Caco-2 (cell line): ENCODE results near the gene XPC. TPM values are rescaled to one million over a fixed set of nuclear protein-coding genes. Genes with fewer than 3 reads are reported as not detected.
"Not testable (repeated sequence)": the region's sequence is repeated elsewhere in the genome, so short reads cannot be mapped to it uniquely, and the experiment has no call there.

Experiments used
- BruUV-seq: library from RNA; stranded (reverse); fragments of 400-500 nt; replicated peaks from 2 replicates; lab custom pipeline; 2021; lab: Mats Ljungman, UMichigan
- CTCF ChIA-PET: fragments of 300-600 bp; sonication (Branson Sonifier 250); formaldehyde crosslinking; loops from one replicate; lab custom pipeline; 2022; ENCODE audit warnings: antibody characterized with exemption; lab: Charles Lee
- POLR2A ChIA-PET: fragments of 300-600 bp; sonication (Branson Sonifier 250); formaldehyde crosslinking; loops from one replicate; lab custom pipeline; 2022; ENCODE audit warnings: antibody characterized with exemption; lab: Charles Lee
- DNase-seq, 2 experiments: peaks; one replicate each; pipeline versions ENCODE4 v3.0.0 to v3.0.0-alpha.2; 2020 to 2022
- H3K27me3 ChIP-seq: replicated peaks from 2 replicates; pipeline ENCODE4 v1.6.0; 2011; ENCODE audit warnings: low read length; ENCODE audit not compliant: control insufficient read depth, insufficient read depth
- H3K36me3 ChIP-seq: 2 replicates; pipeline ENCODE4 v1.5.1; 2011; ENCODE audit warnings: low read length; ENCODE audit not compliant: control insufficient read depth, insufficient read depth
- H3K4me1 ChIP-seq: fragments of 250-450 bp; sonication (Bioruptor Pico); 2 replicates; pipeline ENCODE4 v1.5.1; 2020; ENCODE audit warnings: mild to moderate bottlenecking
- H3K4me3 ChIP-seq: 2 replicates; pipeline ENCODE4 v1.5.1; 2011; ENCODE audit warnings: low read depth, mild to moderate bottlenecking, control low read depth, low read length
- H3K9me3 ChIP-seq: fragments of 250-450 bp; sonication (Bioruptor Pico); 2 replicates; pipeline ENCODE4 v1.5.1; 2020; ENCODE audit warnings: mild to moderate bottlenecking, moderate library complexity
- H3K27ac Mint-ChIP-seq: one replicate; pipeline ENCODE4 v1.8.0; 2022; ENCODE audit warnings: mixed read lengths; ENCODE audit not compliant: unreplicated experiment
- H3K27me3 Mint-ChIP-seq: one replicate; pipeline ENCODE4 v1.8.0; 2022; ENCODE audit warnings: mixed read lengths; ENCODE audit not compliant: insufficient read depth, unreplicated experiment
- H3K36me3 Mint-ChIP-seq: one replicate; pipeline ENCODE4 v1.8.0; 2022; ENCODE audit warnings: mild to moderate bottlenecking, mixed read lengths; ENCODE audit not compliant: insufficient read depth, unreplicated experiment
- H3K4me1 Mint-ChIP-seq: one replicate; pipeline ENCODE4 v1.8.0; 2022; ENCODE audit warnings: low read depth, mixed read lengths; ENCODE audit not compliant: unreplicated experiment
- H3K4me3 Mint-ChIP-seq: one replicate; pipeline ENCODE4 v1.8.0; 2022; ENCODE audit warnings: mild to moderate bottlenecking, moderate library complexity, mixed read lengths; ENCODE audit not compliant: unreplicated experiment
- H3K9me3 Mint-ChIP-seq: one replicate; pipeline ENCODE4 v1.8.0; 2022; ENCODE audit warnings: mixed read lengths; ENCODE audit not compliant: unreplicated experiment
- CTCF ChIP-seq, 2 experiments: fragments of 200-600 bp in 1 of 2; IDR thresholded peaks; 1 replicate in 1 of 2; 2 replicates in 1 of 2; pipeline versions ENCODE4 v1.5.1 to v1.8.0; 2011 to 2022; ENCODE audit warnings: antibody characterized with exemption in 1 of 2, control low read depth in 1 of 2, inconsistent platforms in 1 of 2, low read depth in 1 of 2, low read length in 1 of 2, mild to moderate bottlenecking in 1 of 2, moderate library complexity in 1 of 2; ENCODE audit not compliant: insufficient read depth in 1 of 2, severe bottlenecking in 1 of 2, unreplicated experiment in 1 of 2
- intact Hi-C: fragments of 100-400 bp; cut with micrococcal nuclease; formaldehyde crosslinking; loops from one replicate; pipeline ENCODE4 v1.10.0; 2022; ENCODE audit not compliant: unreplicated experiment
- total RNA-seq: library from RNA; stranded (reverse); gene quantifications from 2 replicates; pipeline ENCODE4 v1.2.3, GENCODE V29; 2022

XPC gene
- total RNA-seq, 1 experiment from 2014 or later, result 31.0 TPM

DNA sequence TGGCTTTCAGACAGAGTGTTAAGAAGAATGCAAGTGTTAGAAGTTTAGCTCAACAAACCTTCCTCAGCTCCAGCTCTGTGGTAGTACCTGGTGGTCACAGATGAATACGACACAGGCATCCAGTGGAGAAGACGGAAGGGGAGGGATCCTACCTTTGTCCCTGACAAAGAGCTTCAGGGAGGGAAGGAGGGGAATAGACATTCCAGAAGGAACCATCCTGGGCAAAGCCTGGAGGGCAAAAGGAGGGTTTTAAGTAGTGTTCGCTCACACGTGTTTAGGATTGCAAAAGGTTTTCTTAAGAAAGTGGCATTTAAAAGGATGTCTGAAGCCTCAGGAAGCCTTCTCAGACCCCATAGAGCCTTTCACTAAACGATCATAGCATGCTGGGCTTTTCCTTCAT lies 56.5 kb downstream of the XPC start:
- BruUV-seq, result no TSS peak
- no peaks in the 10 kb centered on the region for H3K9me3 Mint-ChIP-seq
- Histone ChIP-seq H3K4me3 (no peak overlapping the region), H3K36me3 (no peaks in the 10 kb centered on the region; the same call in 1 of the 2 replicates), H3K9me3 (no peaks in the 10 kb centered on the region), H3K4me1 (peaks cover 12% of the 10 kb centered on the region; the same call in 1 of the 2 replicates), H3K27me3 (no peaks in the 10 kb centered on the region)
- ChIA-PET CTCF (no interaction called here), POLR2A (no interaction called here)
- no peaks in the 10 kb centered on the region for H3K27me3 Mint-ChIP-seq
- no peak overlapping the region for H3K27ac Mint-ChIP-seq
- no peak for TF ChIP-seq CTCF (IDR thresholded peaks at IDR 0.05; ENCODE audit: insufficient read depth in 1 of 2, low read depth in 1 of 2, low read length in 1 of 2, severe bottlenecking in 1 of 2, unreplicated experiment in 1 of 2)
- peaks cover 24% of the 10 kb centered on the region for H3K36me3 Mint-ChIP-seq
- no peak for DNase-seq
- peaks cover 18% of the 10 kb centered on the region for H3K4me1 Mint-ChIP-seq
- no peak overlapping the region for H3K4me3 Mint-ChIP-seq
- intact Hi-C loops, result loop anchor here (10.0 kb wide), 1 partner anchor 467 kb away; no protein-coding TSS in a partner anchor

DNA sequence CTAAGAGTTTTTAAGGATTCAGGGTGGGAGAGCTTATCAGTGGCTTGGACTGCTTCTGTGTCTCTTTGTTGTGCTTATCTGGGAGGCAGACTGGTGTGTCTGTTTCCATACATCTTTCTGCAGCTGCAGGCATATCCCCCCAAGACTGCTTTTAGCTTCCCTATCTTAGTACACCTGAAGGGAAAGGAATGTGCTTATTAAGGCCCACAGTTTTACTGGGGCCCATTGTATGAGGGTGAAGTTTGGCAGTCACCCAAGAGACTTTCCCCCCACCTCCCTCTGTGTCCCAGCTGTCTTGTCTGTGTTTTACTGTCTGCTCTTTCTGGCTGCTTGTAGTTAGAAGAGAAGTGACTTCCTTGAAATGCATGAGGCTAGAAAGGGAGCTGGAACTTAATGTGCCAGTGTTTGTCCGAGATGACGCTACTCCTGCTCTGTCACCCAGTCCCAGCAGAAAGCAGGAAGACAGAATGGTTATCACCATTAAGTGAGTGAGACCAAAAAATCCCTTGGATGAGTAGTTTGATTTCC lies 57.4 kb downstream of the XPC start:
- Mint-ChIP-seq H3K4me1 (peaks cover 18% of the 10 kb centered on the region), H3K36me3 (peaks cover 24% of the 10 kb centered on the region)
- H3K4me1 ChIP-seq, H3K27ac Mint-ChIP-seq, H3K27me3 Mint-ChIP-seq, H3K27me3 ChIP-seq, H3K9me3 Mint-ChIP-seq, H3K9me3 ChIP-seq, H3K36me3 ChIP-seq, H3K4me3 Mint-ChIP-seq, H3K4me3 ChIP-seq, BruUV-seq, POLR2A ChIA-PET, DNase-seq, CTCF ChIA-PET: not testable (repeated sequence)
- intact Hi-C loops, result loop anchor here (10.0 kb wide), 1 partner anchor 466 kb away; no protein-coding TSS in a partner anchor

DNA sequence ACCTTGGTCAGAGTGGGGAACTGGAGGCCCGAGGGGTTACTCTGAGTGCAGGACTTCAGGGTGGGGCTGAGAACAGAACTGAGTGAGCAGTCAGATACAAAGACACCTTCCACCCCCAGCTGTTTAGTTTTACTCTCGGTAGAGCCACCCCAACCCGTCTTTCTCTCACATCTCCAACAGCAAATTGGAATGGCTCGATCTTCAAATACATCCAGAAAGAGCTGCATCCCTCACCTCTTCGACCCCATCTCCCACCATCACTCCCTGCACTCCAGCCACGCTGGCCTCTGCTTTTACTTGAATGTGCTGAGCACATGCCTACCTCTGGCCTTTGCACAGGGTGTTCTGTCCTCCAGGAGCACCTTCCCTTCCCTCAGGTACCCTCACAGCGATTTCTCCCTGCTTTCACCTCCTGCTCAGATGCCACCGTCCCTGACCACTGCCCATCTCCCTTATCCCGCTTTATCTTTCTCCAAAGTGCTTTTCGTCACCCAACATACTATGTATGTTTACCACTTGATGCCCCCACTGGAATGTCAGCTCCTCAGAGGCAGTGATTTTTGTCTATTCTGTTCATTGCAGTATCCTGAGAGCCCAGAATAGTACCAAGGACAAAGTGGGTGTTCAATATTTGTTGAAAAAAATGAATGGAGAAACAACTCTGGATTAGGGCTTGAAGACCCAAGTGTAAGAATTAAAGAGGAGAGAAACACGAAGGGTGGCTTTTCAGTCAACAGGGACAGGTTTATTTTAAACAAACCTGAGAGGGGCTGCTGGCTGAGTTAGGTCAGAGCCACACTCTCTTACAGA lies 58.1 kb downstream of the XPC start:
- POLR2A ChIA-PET, result no interaction called here
- H3K36me3 Mint-ChIP-seq, result peaks cover 17% of the 10 kb centered on the region
- no peaks in the 10 kb centered on the region for H3K9me3 Mint-ChIP-seq
- no peak overlapping the region for H3K4me3 Mint-ChIP-seq
- H3K4me1 Mint-ChIP-seq, result peaks cover 18% of the 10 kb centered on the region
- DNase-seq, result no peak
- H3K27me3 Mint-ChIP-seq, result no peaks in the 10 kb centered on the region
- no TSS peak for BruUV-seq
- Histone ChIP-seq H3K36me3 (no peaks in the 10 kb centered on the region), H3K4me1 (0 out of 2 replicates have a peak, but pooled peaks cover 5% of the 10 kb centered on the region), H3K27me3 (no peaks in the 10 kb centered on the region), H3K4me3 (no peak overlapping the region), H3K9me3 (no peaks in the 10 kb centered on the region)
- intact Hi-C loops, result loop anchor here (10.0 kb wide), 1 partner anchor 466 kb away; no protein-coding TSS in a partner anchor
- CTCF ChIA-PET, result no interaction called here
- H3K27ac Mint-ChIP-seq, result no peak overlapping the region
- TF ChIP-seq CTCF (IDR thresholded peaks at IDR 0.05; ENCODE audit: insufficient read depth in 1 of 2, low read depth in 1 of 2, low read length in 1 of 2, severe bottlenecking in 1 of 2, unreplicated experiment in 1 of 2), result no peak
